ENCODE results near the gene CTBS. TPM values are rescaled to one million over a fixed set of nuclear protein-coding genes. Genes with fewer than 3 reads are reported as not detected.

Gene CTBS
- total RNA-seq, 1 donor from 2014 or later: 13.1 TPM

DNA sequence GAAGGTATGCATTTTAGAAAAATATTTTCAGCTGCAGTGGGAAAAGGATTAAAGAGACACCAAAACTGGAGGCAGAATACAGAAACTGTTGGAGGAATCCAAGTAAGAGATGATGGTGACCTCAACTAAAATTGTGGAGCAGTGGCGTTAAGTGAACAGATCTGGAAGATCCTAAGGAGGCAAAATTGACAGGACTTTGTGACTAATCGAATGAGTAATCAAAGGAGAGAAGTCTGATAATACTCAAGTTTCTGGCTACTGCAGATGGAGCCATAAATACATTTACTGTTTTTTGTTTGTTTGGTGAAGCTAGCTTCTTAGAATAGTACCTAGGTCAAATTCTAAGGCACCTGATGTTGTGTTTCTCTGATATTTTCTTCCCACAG, 3.1 kb downstream of the CTBS start:
- Mint-ChIP-seq H3K27ac (peak overlapping the region; percentile 83), H3K9me3 (peaks cover 7% of the 10 kb centered on the region), H3K27me3 (no peaks in the 10 kb centered on the region), H3K36me3 (ENCODE audit: low read depth) (peaks cover 46% of the 10 kb centered on the region), H3K4me3 (peak overlapping the region; percentile 61), H3K4me1 (peaks cover 51% of the 10 kb centered on the region)
- intact Hi-C loops (cut with micrococcal nuclease): loop anchor here (5.0 kb wide), 2 partner anchors 281 to 706 kb away; partner anchors contain the start of gene BCL10
- no peak for DNase-seq

DNA sequence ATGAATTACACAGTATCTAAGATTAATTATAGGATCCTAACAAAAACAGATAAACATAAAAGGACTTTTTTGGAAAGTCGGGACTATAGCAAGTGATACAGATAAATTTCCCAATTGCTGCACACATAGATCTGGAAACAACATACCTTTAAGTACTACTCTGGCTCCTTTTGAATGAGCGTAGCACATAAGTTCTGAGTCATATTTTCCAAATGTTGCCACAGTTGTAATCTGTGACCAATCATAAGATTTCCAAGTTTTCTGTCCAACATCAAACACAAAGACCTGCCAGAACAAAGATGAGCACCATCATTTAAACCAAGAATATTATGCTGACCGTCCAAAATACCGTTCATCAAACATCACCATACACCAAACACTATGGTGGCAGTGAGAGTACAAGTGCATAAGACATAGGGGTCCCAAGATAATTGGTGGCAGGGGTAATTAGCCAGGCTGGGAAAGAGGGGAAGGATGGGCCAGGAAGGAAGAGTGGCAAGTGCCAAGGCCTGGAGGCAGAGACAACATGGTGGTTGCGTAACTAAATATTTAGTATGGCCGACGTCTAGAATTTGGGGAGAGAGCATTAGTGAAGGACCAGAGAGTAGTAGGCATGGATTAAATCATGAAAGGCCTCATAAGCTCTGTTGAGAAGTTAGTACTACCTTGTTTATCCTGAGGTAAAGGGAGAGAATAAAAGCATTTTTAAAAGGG, 3.6 kb downstream of the CTBS start:
- Mint-ChIP-seq H3K27ac (peak overlapping the region; percentile 73), H3K36me3 (ENCODE audit: low read depth) (peaks cover 46% of the 10 kb centered on the region), H3K4me3 (peak overlapping the region; percentile 7), H3K4me1 (peaks cover 51% of the 10 kb centered on the region), H3K9me3 (peaks cover 7% of the 10 kb centered on the region), H3K27me3 (no peaks in the 10 kb centered on the region)
- intact Hi-C loops (cut with micrococcal nuclease): loop anchor here (5.0 kb wide), 2 partner anchors 282 to 707 kb away; partner anchors contain the start of gene BCL10
- no peak for DNase-seq

DNA sequence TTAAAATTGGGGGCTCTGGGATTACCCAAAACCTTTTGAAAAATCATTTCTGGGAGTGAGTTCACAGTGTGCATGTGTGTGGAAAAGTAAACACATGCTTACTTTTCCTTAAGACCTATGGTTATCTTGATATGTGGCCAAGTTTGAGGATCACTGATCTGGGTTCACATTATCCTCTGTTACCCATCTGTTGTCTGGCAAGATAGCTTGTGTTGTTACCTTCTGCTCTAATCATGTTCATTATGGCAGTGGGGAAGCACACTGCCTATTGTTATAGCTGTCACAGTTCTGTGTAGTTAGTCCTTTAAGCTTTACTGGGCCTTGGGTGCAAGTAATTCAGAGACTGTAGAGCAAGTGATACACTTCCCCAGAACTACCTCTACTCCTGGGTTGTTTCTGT, 5.0 kb downstream of the CTBS start:
- peaks cover 7% of the 10 kb centered on the region for H3K9me3 Mint-ChIP-seq
- peaks cover 48% of the 10 kb centered on the region for H3K36me3 Mint-ChIP-seq (ENCODE audit: low read depth)
- no peak overlapping the region for H3K4me3 Mint-ChIP-seq
- peaks cover 39% of the 10 kb centered on the region for H3K4me1 Mint-ChIP-seq
- no peak overlapping the region for H3K27ac Mint-ChIP-seq
- no peak for DNase-seq
- no peaks in the 10 kb centered on the region for H3K27me3 Mint-ChIP-seq
- intact Hi-C loops (cut with micrococcal nuclease): no loop called here

DNA sequence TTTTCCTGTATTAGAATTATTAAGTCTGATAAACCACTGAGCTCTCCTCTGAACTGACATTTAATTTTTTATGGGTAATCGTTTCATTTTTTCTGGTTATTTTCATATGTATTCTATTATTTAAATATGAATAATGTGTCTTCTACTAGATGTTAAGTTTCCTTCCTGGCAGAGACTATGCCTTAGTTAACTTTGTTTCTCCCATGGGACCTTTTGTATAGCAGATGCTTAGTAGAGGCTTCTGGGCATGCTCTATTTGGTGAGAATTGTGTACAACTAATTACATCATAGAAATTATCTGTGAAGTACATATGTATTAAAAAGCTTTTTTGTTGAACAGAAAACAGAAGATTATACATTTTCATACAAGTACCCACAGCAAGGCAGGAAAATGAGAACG, 23.4 kb downstream of the CTBS start:
- peaks cover 7% of the 10 kb centered on the region for H3K36me3 Mint-ChIP-seq (ENCODE audit: low read depth)
- no peak overlapping the region for H3K27ac Mint-ChIP-seq
- intact Hi-C loops (cut with micrococcal nuclease): no loop called here
- no peak for DNase-seq
- no peaks in the 10 kb centered on the region for H3K4me1 Mint-ChIP-seq
- H3K9me3 Mint-ChIP-seq: no peaks in the 10 kb centered on the region
- H3K4me3 Mint-ChIP-seq: no peak overlapping the region
- H3K27me3 Mint-ChIP-seq: no peaks in the 10 kb centered on the region

DNA sequence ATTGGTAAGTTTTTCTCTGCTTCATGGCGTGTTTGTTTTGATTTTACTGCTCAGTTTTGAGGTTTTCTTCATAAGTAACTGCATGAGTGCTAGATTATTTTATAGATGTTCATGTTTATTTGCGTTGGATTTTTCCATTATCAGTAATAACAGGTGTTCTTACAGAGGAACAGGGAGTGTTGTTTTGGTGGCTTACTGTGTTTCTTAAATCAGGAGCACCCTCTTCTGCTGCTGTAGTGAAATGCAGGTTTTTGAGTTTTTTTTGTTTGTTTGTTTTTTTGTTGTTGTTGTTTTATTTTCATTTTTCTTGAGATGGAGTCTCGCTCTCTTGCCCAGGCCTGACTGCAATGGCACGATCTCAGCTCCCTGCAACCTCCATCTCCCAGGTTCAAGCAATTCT, 32.6 kb downstream of the CTBS start:
- intact Hi-C loops (cut with micrococcal nuclease): loop anchor here (1.0 to 5.0 kb wide), 2 partner anchors 34 to 400 kb away; partner anchors contain the start of genes GNG5 and SPATA1
- peaks cover 32% of the 10 kb centered on the region for H3K4me1 Mint-ChIP-seq
- DNase-seq: no peak
- no peaks in the 10 kb centered on the region for H3K27me3 Mint-ChIP-seq
- peaks cover 38% of the 10 kb centered on the region for H3K36me3 Mint-ChIP-seq (ENCODE audit: low read depth)
- H3K4me3 Mint-ChIP-seq: no peak overlapping the region
- H3K9me3 Mint-ChIP-seq: no peaks in the 10 kb centered on the region
- no peak overlapping the region for H3K27ac Mint-ChIP-seq

DNA sequence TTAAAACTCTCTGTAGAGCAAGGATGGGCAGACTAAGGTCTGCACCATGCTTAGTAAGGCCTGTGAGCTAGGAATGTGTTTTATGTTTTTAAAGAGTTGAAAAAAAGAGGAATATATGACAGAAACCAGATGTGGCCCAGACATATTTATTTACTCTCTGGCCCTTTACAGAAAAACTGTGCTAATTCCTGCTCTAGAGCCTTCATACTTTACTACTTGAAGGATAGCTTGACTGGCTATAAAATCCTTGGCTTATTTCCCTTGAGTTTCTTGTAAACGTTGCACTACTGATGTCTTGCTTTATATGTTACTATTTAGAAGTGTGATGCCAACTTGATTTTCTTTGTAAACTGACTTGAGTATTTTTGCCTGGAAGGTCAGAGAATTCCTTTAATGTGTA, 33.5 kb downstream of the CTBS start:
- Mint-ChIP-seq H3K27ac (no peak overlapping the region), H3K27me3 (no peaks in the 10 kb centered on the region), H3K4me3 (no peak overlapping the region), H3K9me3 (no peaks in the 10 kb centered on the region), H3K36me3 (ENCODE audit: low read depth) (peaks cover 38% of the 10 kb centered on the region), H3K4me1 (peaks cover 32% of the 10 kb centered on the region)
- intact Hi-C loops (cut with micrococcal nuclease): loop anchor here (5.0 kb wide), 1 partner anchor 33 kb away; the partner anchor contains the start of genes GNG5 and SPATA1
- no peak for DNase-seq

DNA sequence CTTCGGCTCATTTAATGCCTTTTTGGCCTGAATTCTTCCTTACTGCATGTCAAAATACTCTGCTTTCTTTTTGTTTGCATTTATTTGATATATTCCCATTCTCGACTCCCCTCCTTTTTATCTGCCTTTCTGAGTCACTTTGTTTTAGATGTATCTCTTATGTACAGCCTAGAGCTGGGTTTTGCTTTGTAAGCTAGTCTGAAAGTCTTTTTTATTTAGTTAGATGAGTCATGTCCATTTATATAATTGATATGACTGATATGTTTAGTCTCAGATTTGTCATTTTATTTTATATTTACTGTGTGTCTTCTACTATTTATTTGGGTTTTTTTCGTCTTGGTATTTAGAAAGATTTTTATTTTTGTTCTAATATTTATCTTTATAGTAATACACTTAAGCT, 34.3 kb downstream of the CTBS start:
- intact Hi-C loops (cut with micrococcal nuclease): loop anchor here (5.0 kb wide), 1 partner anchor 33 kb away; the partner anchor contains the start of genes GNG5 and SPATA1
- no peaks in the 10 kb centered on the region for H3K27me3 Mint-ChIP-seq
- H3K4me3 Mint-ChIP-seq: no peak overlapping the region
- H3K4me1 Mint-ChIP-seq: peaks cover 34% of the 10 kb centered on the region
- H3K9me3 Mint-ChIP-seq: no peaks in the 10 kb centered on the region
- H3K36me3 Mint-ChIP-seq (ENCODE audit: low read depth): peaks cover 38% of the 10 kb centered on the region
- H3K27ac Mint-ChIP-seq: no peak overlapping the region
- DNase-seq: no peak

DNA sequence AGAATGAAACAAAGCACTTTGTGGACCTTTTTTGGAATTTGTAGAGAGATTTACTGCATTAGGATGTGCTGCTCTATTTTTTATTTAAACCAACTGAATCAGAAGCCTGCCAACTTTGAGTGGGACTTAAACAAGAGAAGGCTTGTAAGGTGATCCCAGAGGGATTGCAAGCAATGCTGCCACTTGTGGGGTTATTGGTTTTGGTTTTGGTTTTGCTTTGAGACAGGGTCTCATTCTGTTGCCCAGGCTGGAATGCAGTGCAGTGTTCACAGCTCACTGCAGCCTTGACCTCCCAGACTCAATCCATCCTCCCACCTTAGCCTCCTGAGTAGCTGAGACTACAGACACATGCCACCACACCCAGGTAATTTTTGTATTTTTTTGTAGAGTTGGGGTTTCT, 35.6 kb downstream of the CTBS start:
- H3K4me3 Mint-ChIP-seq: peak overlapping the region; percentile 48
- H3K9me3 Mint-ChIP-seq: no peaks in the 10 kb centered on the region
- H3K4me1 Mint-ChIP-seq: peaks cover 34% of the 10 kb centered on the region
- DNase-seq: peak; percentile 64
- no peak overlapping the region for H3K27ac Mint-ChIP-seq
- peaks cover 35% of the 10 kb centered on the region for H3K36me3 Mint-ChIP-seq (ENCODE audit: low read depth)
- intact Hi-C loops (cut with micrococcal nuclease): no loop called here
- no peaks in the 10 kb centered on the region for H3K27me3 Mint-ChIP-seq

DNA sequence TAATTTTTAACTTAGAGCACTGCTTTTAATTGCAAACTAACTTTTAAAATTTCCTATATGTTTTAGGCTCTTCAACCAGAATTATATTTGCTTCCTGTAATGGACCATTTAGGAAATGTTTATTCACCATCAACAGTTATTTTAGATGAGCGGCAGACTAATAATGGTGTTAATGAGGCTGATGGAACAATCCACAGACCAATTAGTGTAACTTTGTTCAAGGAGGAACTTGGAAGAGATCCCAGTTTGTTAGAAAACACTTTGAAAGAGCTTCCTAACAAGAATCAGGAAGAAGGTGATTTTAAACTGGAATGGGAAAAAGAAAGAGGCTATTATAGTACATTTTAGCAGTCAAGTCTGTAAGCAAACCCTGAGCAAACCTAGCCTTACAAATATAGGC, 48.5 kb downstream of the CTBS start:
- Mint-ChIP-seq H3K4me1 (no peaks in the 10 kb centered on the region), H3K27me3 (no peaks in the 10 kb centered on the region), H3K36me3 (ENCODE audit: low read depth) (peaks cover 11% of the 10 kb centered on the region), H3K27ac (no peak overlapping the region), H3K9me3 (no peaks in the 10 kb centered on the region), H3K4me3 (no peak overlapping the region)
- DNase-seq: no peak
- intact Hi-C loops (cut with micrococcal nuclease): no loop called here

DNA sequence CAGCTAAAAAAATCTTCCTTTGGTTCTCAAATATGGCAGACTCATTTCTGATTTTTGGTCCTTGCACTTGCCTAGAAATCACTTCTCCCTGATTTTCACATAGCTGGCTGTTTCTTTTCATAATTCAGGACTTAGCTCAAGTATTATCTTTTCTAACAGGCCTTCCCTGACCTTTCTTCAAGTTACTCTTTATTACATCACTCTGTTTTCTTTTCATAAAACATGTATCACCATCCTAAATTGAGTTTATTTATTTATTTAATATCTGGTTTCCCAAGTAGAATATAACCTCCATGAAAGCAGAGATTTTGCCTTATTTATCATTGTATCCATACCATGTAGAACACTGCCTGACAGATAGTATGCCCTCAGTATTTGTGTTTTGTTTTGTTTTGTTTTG, 49.6 kb downstream of the CTBS start:
- DNase-seq: no peak
- Mint-ChIP-seq H3K4me1 (no peaks in the 10 kb centered on the region), H3K36me3 (ENCODE audit: low read depth) (peaks cover 13% of the 10 kb centered on the region), H3K9me3 (no peaks in the 10 kb centered on the region), H3K27me3 (no peaks in the 10 kb centered on the region), H3K27ac (no peak overlapping the region), H3K4me3 (no peak overlapping the region)
- intact Hi-C loops (cut with micrococcal nuclease): no loop called here

DNA sequence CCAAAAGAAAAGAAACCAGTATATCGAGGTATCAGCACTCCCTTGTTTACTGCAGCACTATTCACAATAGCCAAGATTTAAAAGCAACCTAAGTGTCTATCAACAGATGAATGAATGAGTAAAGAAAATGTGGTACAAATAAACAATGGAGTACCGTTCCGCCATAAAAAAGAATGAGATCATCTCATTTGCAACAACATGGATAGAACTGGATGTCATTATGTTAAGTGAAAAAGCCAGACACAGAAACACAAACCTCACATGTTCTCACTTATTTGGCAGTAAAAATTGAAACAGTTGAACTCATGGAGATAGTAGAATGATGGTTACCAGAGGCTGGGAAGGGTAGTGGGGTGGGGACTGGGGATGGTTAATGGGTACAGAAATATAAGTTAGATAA, 63.6 kb downstream of the CTBS start:
- intact Hi-C loops (cut with micrococcal nuclease): no loop called here
- no peak for DNase-seq
- Mint-ChIP-seq H3K27ac (no peak overlapping the region), H3K36me3 (ENCODE audit: low read depth) (peaks cover 18% of the 10 kb centered on the region), H3K4me1 (peaks cover 9% of the 10 kb centered on the region), H3K27me3 (no peaks in the 10 kb centered on the region), H3K9me3 (peaks cover 12% of the 10 kb centered on the region), H3K4me3 (no peak overlapping the region)

DNA sequence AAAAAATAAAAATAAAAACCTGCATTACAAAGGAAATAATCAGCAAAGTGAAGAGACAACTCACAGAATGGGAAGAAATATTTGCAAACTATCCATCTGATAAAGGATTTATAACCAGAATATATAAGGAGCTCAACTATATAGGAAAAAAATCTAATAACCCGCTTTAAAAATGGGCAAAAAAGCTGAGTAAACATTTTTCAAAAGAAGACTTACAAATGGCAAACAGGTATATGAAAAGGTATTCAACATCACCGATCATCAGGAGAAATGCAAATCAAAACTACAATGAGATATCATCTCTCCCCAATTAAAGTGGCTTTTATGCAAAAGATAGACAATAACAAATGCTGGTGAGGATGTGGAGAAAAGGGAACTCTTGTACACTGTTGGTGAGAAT, 64.1 kb downstream of the CTBS start:
- peaks cover 12% of the 10 kb centered on the region for H3K9me3 Mint-ChIP-seq
- intact Hi-C loops (cut with micrococcal nuclease): no loop called here
- peaks cover 21% of the 10 kb centered on the region for H3K36me3 Mint-ChIP-seq (ENCODE audit: low read depth)
- no peak overlapping the region for H3K27ac Mint-ChIP-seq
- H3K27me3 Mint-ChIP-seq: no peaks in the 10 kb centered on the region
- DNase-seq: no peak
- peaks cover 13% of the 10 kb centered on the region for H3K4me1 Mint-ChIP-seq
- no peak overlapping the region for H3K4me3 Mint-ChIP-seq

DNA sequence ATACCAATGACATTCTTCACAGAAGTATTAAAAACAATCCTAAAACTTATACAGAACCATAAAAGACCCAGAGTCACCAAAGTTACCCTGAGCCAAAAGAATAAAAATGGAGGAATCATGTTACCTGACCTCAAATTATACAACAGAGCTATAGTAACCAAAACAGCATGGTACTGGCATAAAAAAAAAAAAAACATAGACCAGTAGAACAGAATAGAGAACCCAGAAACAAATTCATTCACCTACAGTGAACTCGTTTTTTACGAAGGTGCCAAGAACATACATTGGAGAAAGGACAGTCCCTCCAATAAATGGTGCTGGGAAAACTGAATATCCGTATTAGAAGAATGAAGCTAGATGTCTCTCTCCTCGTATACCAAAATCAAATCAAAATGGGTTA, 65.2 kb downstream of the CTBS start:
- Mint-ChIP-seq H3K9me3 (peaks cover 12% of the 10 kb centered on the region), H3K27ac (no peak overlapping the region), H3K4me1 (peaks cover 24% of the 10 kb centered on the region), H3K27me3 (no peaks in the 10 kb centered on the region), H3K4me3 (no peak overlapping the region), H3K36me3 (ENCODE audit: low read depth) (peaks cover 25% of the 10 kb centered on the region)
- no peak for DNase-seq
- intact Hi-C loops (cut with micrococcal nuclease): loop anchor here (5.0 kb wide), 1 partner anchor 33 kb away; no protein-coding TSS in a partner anchor

DNA sequence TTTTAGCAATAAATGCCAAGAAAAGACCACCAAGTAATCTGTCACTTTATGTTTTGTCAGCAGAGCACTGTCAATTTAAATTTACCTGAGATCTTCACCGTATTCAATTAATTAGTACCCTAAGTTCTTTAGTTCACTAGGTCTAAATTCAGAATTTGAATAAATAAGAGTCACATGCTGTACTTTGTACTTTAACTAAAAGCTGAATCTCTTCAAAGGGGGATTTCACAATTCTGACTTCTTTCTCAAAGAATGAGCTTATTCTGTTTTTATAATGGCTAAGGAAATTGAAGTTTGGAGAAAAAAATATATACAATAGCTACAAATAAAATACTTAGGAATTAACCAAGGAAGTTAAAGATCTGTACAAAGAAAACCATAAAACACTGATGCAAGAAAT, 65.7 kb downstream of the CTBS start:
- Mint-ChIP-seq H3K9me3 (peaks cover 12% of the 10 kb centered on the region), H3K4me3 (peak overlapping the region; percentile 33), H3K27ac (no peak overlapping the region), H3K27me3 (no peaks in the 10 kb centered on the region), H3K4me1 (peaks cover 29% of the 10 kb centered on the region), H3K36me3 (ENCODE audit: low read depth) (peaks cover 26% of the 10 kb centered on the region)
- no peak for DNase-seq
- intact Hi-C loops (cut with micrococcal nuclease): loop anchor here (5.0 kb wide), 1 partner anchor 34 kb away; no protein-coding TSS in a partner anchor

Data from activated CD4-positive, alpha-beta T cell treated with anti-CD3 and anti-CD28 coated beads, Interleukin-2, amount 10 ng/mL, durations not matched to agents 24 days and 14 days (primary cell).